HG03139 (cell line): Measurements from ENCODE around the gene OSBP2.

Experiments
- ATAC-seq: cut with Tn5 transposase; IDR thresholded peaks from one replicate; pipeline ENCODE4 v1.9.1; 2021; ENCODE audit not compliant: unreplicated experiment

The OSBP2 gene

DNA sequence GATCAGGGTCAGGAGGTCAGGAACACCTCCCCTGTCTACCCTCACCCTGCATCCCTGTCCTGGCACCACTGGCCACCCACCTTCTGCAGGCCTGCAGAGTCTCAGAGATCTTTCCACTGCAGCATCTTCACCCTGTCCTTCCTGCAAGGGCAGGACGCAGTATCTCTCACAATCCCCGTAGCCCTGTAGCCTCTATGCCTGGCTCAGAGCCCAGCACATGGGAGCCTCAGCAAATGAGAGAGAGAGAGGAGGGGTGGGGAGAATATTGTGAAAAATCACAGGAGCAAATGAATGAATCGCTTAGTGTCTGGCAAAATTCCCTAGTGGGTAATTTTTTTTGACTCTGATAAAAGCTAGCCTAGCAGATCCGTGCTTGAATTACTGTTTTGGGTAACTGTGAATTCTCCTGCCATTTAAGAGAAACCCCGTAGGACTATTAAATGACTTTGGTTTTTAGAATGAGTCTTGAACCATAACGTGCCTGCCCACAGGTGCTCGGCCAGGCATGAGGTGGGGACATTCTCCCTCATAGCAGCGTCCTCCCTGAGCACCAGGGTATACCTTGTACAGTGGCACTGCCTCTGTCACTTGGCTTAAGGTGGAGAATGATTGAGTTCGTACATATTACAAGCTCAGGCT is 182.4 kb downstream of the OSBP2 start:
- no peak for ATAC-seq

DNA sequence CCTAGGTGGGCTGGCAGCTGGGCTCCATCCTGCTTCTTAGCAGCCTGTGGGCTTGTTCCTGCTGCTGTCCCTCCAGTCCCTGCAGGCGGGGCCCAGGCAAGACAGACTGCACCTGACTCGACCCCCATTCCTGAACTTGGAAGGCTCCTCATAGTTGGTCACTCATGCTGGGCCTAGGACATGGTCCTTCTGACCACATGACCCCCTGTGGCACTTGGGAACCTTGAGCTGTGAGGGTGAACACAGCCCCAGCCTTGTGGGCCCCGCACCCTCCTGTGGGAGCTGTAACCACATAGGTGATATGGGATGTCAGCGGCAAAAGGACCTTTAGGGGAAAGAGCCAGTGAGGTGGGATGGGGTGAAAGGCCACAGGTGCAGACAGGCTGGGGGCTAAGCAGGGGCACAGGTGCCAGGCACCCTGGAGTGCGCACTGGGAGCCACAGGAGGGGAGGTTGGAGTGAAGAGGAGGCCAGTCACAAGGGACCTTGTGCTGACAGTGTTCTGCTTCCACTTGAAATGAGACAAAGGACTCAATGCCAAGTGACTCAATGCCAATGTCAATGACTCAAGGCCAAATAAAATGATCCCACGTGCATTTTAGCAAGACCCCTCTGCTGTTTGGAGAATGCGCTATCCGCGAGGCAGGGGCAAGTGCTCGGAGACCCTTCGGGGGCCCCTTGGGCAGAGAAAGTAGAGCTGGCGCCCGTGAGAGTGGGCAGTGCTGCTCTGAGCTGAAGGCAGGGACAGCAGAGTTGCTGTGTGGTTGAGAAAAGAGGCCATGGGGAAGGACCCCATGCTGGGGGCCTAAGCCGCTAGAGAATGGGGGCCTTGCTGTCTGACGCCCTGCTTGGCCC is 183.2 kb downstream of the OSBP2 start:
- no peak for ATAC-seq

DNA sequence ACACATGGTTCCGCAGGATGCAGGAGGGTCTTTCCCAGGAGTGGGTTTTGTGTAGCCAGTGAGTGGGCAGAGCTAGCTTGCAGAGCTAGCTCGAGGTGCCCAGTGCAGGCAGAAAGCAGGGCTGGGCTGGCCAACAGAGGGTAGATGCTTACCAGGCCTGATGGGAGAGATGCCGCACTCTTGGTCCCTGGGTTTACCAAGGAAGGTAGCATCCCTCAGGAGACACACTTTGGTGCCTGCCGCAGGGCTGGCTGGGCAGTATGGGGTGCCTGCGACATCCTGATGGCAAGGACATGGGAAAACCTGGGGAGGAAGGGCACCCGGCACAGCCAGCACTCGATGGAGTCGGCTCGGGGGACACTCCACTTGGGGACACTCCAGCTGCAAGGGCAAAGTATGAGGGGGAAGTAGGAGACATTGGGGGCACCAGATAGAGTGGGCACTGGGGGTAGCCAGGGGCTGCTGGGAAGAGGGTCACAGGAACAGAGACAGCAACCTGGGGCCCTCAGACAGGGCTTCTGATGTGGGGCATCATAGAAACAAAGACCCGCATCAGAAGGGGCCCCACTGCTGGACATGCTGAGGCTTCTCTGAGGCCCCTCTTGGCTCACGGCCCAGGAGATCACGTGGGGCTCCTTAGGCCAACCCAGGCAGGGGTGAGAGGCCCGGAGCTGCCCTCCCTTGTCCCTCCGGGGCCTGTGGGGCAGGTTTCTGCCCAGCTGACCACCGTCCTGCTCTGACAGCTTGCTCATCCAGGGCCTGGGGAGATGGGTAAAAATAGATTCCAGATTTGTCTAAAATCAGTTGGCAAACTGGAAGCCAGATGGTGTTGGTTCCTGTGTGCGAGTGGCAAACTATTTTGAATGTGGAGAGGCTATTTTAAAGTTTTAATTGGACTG is 184.1 kb downstream of the OSBP2 start:
- no peak for ATAC-seq

DNA sequence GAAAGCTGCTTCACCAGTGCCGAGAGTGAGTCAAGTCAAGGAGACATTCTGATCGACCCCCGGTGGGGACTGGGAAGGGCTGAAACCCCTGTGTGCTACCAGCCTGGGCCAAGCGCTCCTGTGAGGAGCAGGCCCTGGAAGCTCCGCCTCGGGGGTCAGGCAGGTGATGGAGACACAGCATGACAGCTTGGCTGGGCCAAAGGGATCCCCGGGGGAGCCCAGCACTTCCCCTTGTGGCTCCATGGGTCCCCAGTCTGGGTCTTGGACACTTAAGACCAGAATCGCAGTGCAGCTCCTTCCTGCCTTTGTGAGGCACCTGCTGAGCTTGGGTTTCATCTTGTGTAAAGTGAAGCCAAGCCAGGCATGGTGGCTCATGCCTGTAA is 184.7 kb downstream of the OSBP2 start:
- ATAC-seq = no peak

DNA sequence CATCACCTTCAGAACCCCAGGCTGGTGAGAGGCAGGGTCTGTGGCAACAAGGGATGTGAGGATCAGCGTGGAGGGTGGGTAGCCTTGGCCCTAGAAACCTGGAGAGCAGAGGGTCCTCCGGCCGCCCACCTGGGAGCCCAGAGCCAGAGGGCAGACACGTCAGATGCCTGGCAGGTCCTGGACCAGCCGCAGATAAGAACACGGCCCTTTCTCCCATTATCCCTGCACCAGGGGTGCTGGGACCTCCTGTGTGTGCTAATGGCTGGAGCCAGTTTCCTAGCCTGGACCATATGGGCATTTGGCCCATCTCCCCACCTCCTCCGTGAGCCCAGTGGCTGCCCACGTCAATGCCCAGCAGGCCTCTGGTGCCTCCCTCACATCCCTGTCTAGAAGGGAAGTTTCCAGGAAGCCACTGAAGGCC is 185.5 kb downstream of the OSBP2 start:
- ATAC-seq = no peak

DNA sequence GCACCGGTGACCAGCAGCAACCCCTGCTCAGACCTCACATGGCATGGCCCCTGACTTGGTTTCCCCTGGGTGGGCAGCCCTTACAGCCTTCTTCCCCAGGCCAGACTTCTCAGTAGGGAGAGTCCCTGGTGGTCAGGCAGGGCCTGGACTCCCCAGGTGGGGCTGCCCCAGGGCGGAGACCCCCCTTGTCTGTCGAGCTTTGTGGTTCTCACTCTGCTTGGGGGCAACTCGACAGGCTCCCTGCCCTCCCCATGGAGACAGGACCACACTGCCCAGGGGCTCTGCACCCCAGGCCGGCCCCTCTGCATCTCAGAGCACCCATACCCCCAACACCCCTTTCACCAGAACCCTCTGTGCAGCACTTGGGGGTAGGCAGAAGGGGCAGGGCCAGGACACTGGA is 186.2 kb downstream of the OSBP2 start:
- no peak for ATAC-seq

DNA sequence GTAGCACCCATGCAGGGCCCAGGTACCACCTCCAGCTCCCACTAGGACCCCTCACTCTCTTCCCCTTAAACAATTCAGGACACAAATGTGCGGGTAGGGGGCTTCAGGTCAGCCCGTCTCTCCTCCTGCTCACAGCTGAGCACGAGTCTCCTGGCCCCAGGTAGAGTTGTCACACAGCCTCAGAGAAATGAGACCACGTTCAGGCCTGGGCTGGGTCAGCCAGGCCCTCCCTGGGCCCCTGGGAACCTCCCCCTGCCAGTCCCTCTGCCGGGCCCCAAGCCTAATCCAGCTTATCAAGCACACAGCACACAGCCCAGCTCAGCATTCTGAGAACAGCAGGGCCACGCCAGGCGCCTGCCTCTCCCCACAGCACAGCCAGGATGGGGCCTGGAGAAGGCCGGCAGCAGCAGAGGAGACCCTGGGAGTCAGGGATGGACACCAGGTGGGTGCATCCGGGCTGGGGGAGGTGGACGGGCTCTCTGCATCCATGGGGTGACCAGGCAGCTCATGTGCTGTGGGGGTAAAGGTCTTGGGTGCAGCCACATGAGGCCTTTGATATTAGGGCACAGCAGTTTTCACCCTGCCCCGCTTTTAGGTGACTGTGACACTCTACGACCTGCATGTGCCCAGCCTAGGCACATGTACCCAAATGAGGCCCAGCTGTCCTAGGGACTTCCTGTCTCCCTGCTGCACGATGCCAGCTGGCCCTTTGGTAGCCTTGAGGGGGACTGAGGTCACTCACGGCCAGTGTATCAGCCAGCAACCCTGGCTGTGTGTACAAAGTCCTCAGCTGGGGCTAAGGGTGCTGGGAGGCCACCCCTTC is 186.9 kb downstream of the OSBP2 start:
- ATAC-seq = no peak

DNA sequence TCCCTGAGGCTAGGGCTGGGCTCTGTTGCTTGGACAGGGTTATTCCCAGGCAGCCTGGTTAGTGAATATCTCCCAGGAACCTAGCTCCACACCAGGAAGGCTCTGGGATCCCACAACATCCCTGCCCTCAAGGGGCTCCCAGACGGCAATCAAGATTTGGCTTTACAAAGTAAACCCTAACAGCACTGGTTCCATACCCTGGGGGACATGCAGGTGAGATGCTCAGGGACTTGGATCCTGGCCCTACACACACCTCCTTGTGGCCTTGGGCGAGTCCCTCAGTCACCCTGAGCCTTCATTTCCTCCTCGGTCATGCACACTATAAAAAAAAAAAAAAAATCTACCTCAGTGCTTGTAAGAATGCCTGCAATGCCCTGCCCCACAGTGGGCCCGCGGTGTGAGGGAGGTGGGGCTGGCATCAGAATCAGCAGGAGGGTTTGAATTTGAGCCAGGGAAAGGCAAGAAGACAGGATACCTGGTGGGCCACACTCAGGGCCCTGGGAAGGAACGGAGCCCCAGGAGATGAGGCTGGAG is 187.6 kb downstream of the OSBP2 start:
- ATAC-seq = no peak

DNA sequence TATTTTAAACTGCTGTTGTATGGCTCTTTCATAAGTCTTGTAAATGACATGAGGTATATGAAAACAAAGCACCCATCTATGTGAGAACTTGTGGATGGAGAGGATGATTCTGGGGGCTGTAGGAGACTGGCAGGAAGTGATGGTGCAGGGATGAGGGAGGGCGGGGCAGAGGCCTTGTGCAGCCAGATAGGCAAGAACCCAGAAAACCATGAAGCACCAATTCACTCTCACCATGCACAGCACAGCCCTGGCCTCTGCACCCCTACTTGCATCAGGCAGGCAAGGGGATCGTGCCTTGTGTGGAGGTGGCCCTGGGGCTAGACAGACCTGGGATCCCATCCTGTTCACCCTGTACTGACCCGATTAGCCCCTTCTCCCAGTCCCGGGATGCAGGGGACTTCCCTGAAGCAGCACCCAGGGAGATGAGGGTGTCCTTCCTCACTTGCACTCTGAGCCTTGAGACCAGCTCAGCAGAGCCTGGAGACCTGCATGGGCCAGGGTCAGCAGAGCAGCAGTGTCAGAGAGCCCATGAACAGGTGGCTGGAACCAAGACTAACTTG is 188.4 kb downstream of the OSBP2 start:
- ATAC-seq = no peak

DNA sequence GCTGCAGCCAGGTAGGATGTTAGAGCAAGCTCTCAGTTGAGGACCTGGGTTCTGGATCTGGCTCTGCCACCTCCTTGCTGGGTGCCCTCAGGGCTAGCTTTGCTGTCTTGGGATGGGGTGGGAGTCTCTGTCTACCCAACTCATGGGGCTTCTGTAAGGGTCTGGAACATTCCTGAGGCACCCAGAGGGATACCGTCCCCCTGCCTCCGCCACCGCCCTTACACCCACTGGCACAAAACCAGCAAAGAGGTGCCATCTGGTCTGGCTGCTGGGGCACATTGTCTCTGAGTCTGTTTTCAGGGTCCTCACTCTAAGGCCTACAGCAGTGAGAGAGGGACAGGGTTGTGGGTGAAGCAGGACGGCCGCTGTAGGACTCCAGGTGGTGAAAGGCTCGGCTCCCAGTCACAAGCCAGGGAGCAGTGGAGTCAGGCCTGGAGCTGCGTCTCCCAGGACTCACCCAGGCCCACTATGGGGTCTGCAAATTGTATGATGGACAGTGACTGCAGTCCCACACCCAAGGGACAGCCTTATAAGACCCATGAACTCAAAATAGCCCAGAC is 189.0 kb downstream of the OSBP2 start:
- ATAC-seq = no peak

DNA sequence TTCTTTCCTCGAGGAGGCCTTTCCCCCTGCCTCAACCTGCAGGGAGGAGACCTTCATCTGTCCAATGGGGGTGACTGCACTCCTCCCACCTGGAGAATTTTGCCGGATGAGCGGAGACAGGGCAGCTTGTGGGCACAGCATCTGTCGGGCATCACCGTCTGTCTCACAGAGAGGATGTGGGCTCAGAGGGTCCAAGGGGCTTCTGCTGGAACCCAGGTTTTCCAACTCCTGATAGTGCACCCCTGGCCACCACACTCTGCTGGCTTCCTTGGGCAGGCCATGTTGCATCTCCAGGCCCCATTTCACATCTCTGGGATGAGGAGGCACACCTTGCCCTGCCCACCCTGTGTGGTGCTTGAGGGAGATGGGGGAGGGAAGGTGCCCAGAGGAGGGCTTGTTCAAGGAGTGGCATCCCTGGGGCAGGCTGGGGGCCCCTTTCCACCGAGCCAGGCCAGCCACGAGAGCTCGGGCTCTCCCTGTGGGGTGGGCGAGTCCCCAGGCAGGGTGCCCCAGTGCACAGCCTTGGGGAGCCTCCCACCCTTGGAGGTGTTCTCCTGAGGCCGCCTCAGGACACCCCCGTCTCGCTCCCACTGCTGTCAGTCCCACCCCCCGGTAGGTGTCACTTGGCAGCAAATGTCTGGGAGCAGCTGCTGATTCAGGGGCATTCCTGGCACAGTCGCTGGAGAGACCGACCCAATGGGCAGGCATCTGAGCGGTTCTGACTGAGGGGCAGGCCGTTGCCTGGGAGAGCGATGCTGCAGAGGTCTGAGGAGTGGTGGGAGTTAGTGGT is 189.7 kb downstream of the OSBP2 start:
- ATAC-seq = no peak

DNA sequence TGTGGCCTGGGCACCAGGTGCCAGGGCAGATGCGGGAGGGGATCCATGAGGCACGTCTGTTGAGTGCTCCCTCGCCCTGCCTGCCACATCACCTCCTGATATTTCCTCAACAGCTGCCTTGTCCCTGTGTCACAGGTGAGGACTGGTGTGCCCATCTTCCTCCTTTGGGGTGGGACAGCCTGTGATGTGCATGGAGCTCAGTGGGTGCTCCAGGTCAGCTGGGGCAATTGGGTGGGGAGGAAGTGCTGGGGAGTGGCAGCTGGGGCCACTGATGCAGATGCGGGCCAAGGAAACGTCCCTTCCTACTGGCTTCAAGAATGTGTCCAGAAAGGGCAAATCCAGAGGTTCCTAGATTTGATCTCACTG is 190.3 kb downstream of the OSBP2 start:
- no peak for ATAC-seq

DNA sequence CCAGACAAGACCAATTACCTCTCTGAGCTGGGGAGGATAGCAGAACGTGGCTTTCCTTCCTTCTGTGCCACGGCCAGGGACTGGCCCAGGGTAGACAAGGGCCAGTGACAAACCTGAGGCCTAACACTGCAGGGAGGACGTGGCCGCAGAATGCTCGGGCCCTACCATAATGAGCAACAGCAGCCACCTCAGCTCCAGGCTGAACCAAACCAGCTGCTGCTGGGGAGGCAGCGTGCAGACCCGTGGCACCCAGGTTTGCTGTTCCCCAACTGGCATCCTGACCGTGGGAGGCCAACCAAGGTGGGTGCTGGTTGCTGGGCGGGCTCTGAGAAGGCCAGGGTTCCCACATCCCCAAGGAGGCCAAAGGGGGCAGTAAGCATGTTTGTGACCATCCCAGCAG is 190.9 kb downstream of the OSBP2 start:
- no peak for ATAC-seq

DNA sequence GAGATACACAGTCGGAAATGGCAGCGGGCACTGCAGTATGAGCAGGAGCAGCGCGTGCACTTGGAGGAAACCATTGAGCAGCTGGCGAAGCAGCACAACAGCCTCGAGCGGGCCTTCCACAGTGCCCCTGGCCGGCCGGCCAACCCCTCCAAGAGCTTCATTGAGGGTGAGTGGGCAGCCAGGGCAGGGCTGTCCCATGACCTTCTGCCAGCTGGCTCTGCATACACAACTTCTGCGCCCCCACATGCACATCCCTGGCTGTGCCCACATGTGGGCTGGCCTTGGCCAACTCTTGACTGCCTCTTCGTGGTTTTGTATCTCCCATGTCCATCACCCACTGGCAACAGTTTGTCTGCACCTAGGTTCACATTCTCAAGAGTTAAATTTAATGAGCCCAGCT is 192.8 kb downstream of the OSBP2 start:
- ATAC-seq = no peak

DNA sequence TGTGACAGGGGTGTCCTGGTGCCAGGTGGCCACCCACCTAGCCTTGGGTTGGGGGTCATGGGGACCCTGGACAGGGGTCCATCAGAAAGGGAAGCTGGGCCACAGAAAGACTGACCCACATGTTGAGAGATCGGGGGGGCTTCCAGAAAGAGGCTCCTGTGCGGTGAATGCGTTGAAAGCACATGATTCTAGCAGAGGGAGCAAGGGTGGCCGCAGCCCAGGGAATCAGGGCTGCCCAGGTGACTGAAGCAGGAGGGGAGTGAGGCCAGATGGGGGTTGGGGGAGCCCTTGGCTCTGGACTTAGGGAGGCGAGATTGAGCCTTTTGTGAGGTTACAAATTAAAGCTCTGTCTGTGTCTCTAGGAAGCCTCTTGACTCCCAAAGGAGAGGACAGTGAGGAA is 193.2 kb downstream of the OSBP2 start:
- no peak for ATAC-seq

DNA sequence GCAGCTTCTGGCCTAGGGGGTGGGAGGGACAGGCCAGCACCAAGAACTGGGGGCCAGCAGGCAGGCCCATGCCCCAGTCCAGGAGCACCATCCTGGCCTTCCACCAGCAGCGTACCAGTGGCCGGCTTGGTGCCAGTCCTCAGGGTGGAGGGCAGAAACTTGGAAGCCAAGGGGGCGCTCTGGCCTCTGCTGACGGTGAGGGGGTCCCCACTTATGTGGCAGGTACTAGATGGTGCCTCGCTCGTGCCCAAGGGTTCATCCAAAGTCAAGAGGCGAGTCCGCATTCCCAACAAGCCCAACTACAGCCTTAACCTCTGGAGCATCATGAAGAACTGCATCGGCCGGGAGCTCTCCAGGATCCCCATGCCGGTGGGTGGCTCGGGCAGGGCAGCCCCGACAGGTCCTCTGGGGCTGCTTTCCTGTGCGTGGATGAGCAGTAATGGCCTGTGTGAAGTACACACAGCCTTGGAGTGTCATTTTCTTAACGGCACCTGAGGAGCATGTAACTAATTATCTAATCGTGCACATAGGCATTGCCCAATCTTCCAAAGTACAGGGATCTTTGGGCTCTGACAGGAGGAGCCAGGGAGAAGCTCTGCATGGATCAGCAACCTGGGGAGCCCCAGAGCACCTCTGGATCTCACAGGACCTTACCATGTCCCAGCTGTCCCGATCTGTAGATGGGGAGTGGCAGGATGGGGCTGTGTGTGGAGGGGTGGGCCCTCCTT is 194.8 kb downstream of the OSBP2 start:
- ATAC-seq = no peak

DNA sequence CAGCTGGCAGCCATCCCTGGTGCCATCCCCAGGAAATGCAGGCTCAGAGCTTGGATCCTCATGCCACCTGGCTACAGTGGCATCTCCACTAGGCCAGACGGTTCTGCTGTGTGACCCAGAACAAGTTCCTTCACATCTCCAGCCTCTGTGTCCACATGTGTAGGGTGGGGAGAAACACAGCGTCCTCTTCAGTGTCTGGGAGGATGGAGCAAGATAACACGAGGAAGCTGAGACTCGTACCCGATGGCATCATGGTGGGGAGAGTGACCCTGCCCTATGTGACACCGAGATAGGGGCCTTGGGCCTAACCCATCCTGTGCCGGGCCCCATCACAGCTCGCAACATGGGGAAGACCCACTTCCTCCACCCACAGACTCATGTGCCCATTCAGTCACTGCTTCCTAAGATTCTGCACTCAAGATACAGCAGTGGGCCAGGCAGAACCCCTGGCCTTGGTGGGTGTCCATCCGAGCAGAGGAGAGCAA is 195.4 kb downstream of the OSBP2 start:
- no peak for ATAC-seq

DNA sequence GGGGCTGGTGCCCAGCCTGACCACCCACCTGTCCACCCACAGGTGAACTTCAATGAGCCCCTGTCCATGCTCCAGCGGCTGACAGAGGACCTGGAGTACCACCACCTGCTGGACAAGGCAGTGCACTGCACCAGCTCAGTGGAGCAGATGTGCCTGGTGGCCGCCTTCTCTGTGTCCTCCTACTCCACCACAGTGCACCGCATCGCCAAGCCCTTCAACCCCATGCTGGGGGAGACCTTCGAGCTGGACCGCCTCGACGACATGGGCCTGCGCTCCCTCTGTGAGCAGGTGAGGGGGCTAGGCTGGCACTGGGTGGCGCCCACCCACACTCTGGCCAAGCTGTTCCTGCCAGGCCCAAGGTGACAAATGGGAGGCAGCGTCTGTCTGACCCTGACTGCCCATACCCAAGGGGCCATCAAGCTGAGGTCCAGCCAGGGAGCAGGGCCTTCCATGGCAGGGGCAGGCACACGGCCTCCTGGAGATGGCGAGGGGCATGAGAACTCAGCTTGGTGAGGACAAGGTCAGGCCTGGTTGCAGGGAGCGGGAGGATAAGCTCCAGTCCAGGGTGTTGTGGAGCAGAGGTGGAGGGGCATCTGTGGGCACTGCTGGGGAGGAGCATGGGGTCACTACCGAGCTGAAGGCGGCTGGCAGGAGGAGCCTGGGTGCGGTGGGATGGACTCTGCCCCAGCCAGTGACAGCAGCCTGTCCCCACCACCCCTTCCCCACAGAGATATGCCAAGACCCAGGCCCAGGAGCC is 196.2 kb downstream of the OSBP2 start:
- no peak for ATAC-seq
